IMR-90 (cell line): ENCODE results near the gene RPTOR. TPM values are rescaled to one million over a fixed set of nuclear protein-coding genes. Genes with fewer than 3 reads are reported as not detected.

Experiments
- ATAC-seq: fragments of 200-7000 bp; cut with Tn5 transposase; 2 replicates; pipeline ENCODE4 v1.9.1; 2020; ENCODE audit warnings: low read depth, mild to moderate bottlenecking, moderate library complexity
- BruUV-seq: library from RNA; stranded (reverse); fragments of 400-500 nt; replicated peaks from 2 replicates; lab custom pipeline; 2021; lab: Mats Ljungman, UMichigan
- CTCF ChIA-PET: fragments of 300-600 bp; formaldehyde crosslinking; extraction: SDS; loops from one replicate; lab custom pipeline; 2021; ENCODE audit warnings: antibody characterized with exemption; lab: Yijun Ruan, JAX
- POLR2A ChIA-PET: fragments of 300-600 bp; sonication (Branson Sonifier 250); formaldehyde crosslinking; loops from one replicate; lab custom pipeline; 2022; ENCODE audit warnings: antibody characterized with exemption; ENCODE audit not compliant: unreplicated experiment; lab: Charles Lee
- DNase-seq: peaks from one replicate; pipeline ENCODE4 v3.0.0; 2013
- H2AFZ ChIP-seq: replicated peaks from 2 replicates; pipeline ENCODE3; 2013; ENCODE audit warnings: low read length, mild to moderate bottlenecking; ENCODE audit not compliant: poor library complexity
- H2AK5ac ChIP-seq: 2 replicates; pipeline ENCODE4 v1.6.1; 2013; ENCODE audit warnings: low read depth, low read length, inconsistent platforms
- H2AK9ac ChIP-seq: replicated peaks from 2 replicates; pipeline ENCODE3; 2013; ENCODE audit warnings: mild to moderate bottlenecking, low read depth, low read length, moderate library complexity; ENCODE audit not compliant: poor library complexity
- H2BK120ac ChIP-seq: 2 replicates; pipeline ENCODE4 v1.6.1; 2013; ENCODE audit warnings: low read depth, low read length, inconsistent platforms
- H2BK15ac ChIP-seq: 3 replicates; pipeline ENCODE4 v1.6.1; 2013; ENCODE audit warnings: low read depth, low read length, inconsistent platforms
- H2BK20ac ChIP-seq: 2 replicates; pipeline ENCODE4 v1.6.1; 2013; ENCODE audit warnings: low read depth, mild to moderate bottlenecking, inconsistent platforms, low read length, moderate library complexity
- H2BK5ac ChIP-seq: 2 replicates; pipeline ENCODE4 v1.6.1; 2013; ENCODE audit warnings: mild to moderate bottlenecking, low read depth, low read length, inconsistent platforms; ENCODE audit not compliant: poor library complexity, severe bottlenecking
- H3K14ac ChIP-seq: replicated peaks from 2 replicates; pipeline ENCODE4 v1.6.1; 2013; ENCODE audit warnings: low read depth, low read length, inconsistent platforms
- H3K18ac ChIP-seq: 2 replicates; pipeline ENCODE4 v1.6.1; 2013; ENCODE audit warnings: low read depth, low read length, control low read depth
- H3K23ac ChIP-seq: 2 replicates; pipeline ENCODE4 v1.6.1; 2013; ENCODE audit warnings: low read depth, low read length, inconsistent platforms
- H3K27ac ChIP-seq: 2 replicates; pipeline ENCODE4 v1.5.1; 2013; ENCODE audit warnings: mild to moderate bottlenecking, control low read depth, low read length; ENCODE audit not compliant: insufficient read depth
- H3K27me3 ChIP-seq: 2 replicates; pipeline ENCODE4 v1.6.1; 2013; ENCODE audit warnings: low read length; ENCODE audit not compliant: control insufficient read depth, insufficient read depth
- H3K36me3 ChIP-seq: 2 replicates; pipeline ENCODE4 v1.6.1; 2013; ENCODE audit warnings: low read length, mixed read lengths; ENCODE audit not compliant: control insufficient read depth, insufficient read depth
- H3K4ac ChIP-seq: 2 replicates; pipeline ENCODE4 v1.6.1; 2013; ENCODE audit warnings: low read depth, low read length, inconsistent platforms
- H3K4me1 ChIP-seq: 2 replicates; pipeline ENCODE4 v1.6.1; 2013; ENCODE audit warnings: low read length, mixed read lengths; ENCODE audit not compliant: control insufficient read depth, insufficient read depth
- H3K4me2 ChIP-seq: 2 replicates; pipeline ENCODE4 v1.6.1; 2013; ENCODE audit warnings: low read depth, mild to moderate bottlenecking, control low read depth, low read length, moderate library complexity
- H3K4me3 ChIP-seq: 2 replicates; pipeline ENCODE4 v1.5.1; 2013; ENCODE audit warnings: low read depth, mild to moderate bottlenecking, control low read depth, low read length, moderate library complexity; ENCODE audit not compliant: insufficient read depth
- H3K56ac ChIP-seq: 2 replicates; pipeline ENCODE4 v1.6.1; 2013; ENCODE audit warnings: low read length, inconsistent platforms; ENCODE audit not compliant: insufficient read depth; ENCODE audit errors: extremely low read depth
- H3K79me1 ChIP-seq, 2 experiments: 2 replicates each; pipeline ENCODE4 v1.6.1; 2013; ENCODE audit warnings: low read length in 2 of 2, inconsistent platforms in 1 of 2, low read depth in 1 of 2
- H3K9ac ChIP-seq: 2 replicates; pipeline ENCODE4 v1.6.1; 2013; ENCODE audit warnings: low read depth, low read length, control low read depth
- H3K9me1 ChIP-seq: 2 replicates; pipeline ENCODE4 v1.6.1; 2013; ENCODE audit warnings: low read length, inconsistent platforms; ENCODE audit not compliant: insufficient read depth
- H3K9me3 ChIP-seq: 2 replicates; pipeline ENCODE4 v1.6.1; 2013; ENCODE audit warnings: low read length; ENCODE audit not compliant: control insufficient read depth, insufficient read depth
- H4K20me1 ChIP-seq: 2 replicates; pipeline ENCODE4 v1.6.1; 2013; ENCODE audit warnings: low read length, inconsistent platforms; ENCODE audit not compliant: insufficient read depth
- H4K5ac ChIP-seq: 2 replicates; pipeline ENCODE4 v1.6.1; 2013; ENCODE audit warnings: mild to moderate bottlenecking, low read depth, low read length, control low read depth
- H4K8ac ChIP-seq, 2 experiments: 2 replicates each; pipeline ENCODE4 v1.6.1; 2013; ENCODE audit warnings: low read depth in 2 of 2, low read length in 2 of 2, control low read depth in 1 of 2, inconsistent platforms in 1 of 2
- H4K91ac ChIP-seq: 2 replicates; pipeline ENCODE4 v1.6.1; 2013; ENCODE audit warnings: low read depth, low read length, inconsistent platforms; ENCODE audit not compliant: insufficient read depth
- RCOR1 ChIP-seq: IDR thresholded peaks from 2 replicates; pipeline ENCODE4 v1.6.1; 2012; ENCODE audit warnings: mild to moderate bottlenecking, low read length, improper control_type of control experiment; ENCODE audit not compliant: insufficient replicate concordance
- SMC3 ChIP-seq: fragments of 150-350 bp; IDR thresholded peaks from 2 replicates; pipeline ENCODE4 v1.6.1; 2016; ENCODE audit warnings: low read depth, mild to moderate bottlenecking, antibody characterized with exemption, low read length, moderate library complexity
- WGBS, 2 experiments: methylation state at CpG; one replicate each; pipeline versions ENCODE4 v1.1.5 to v1.1.7; 2013; ENCODE audit warnings: missing lambda C conversion rate in 2 of 2; ENCODE audit not compliant: insufficient read length in 1 of 2; ENCODE audit errors: extremely low coverage in 2 of 2; 5-methylcytosine and 5-hydroxymethylcytosine counted together
- dilution Hi-C: fragments of 300-500 bp; cut with HindIII; formaldehyde crosslinking; loops from one replicate; pipeline ENCODE4 v1.14.3; 2018; ENCODE audit warnings: low sequenced_read_pairs; ENCODE audit not compliant: unreplicated experiment
- in situ Hi-C: fragments of 300-500 bp; cut with MboI; formaldehyde crosslinking; loops from 3 replicates; pipeline ENCODE4 v1.14.3; 2019; ENCODE audit warnings: low sequenced_read_pairs, inconsistent platforms, mixed read lengths
- intact Hi-C: fragments of 100-400 bp; cut with micrococcal nuclease; formaldehyde crosslinking; loops from 2 replicates; pipeline ENCODE4 v1.10.0; 2022
- polyA plus RNA-seq, 3 experiments: library from polyadenylated mRNA; depleted of rRNA; stranded (reverse); fragments of >200 nt; gene quantifications; 2 replicates each; pipeline ENCODE4 v1.2.3, GENCODE V29; 2012; ENCODE audit warnings: low replicate concordance in 1 of 3
- total RNA-seq: library from RNA; depleted of rRNA; stranded (reverse); fragments of >200 nt; gene quantifications from 2 replicates; pipeline ENCODE4 v1.2.3, GENCODE V29; 2012

The RPTOR gene
- total and polyA plus RNA-seq, 2 of the 4 experiments (the other 2 are of a cell fraction): 10.8 to 14.7 TPM

GRCh38 chr17:80804466-80804865 lies 259.8 kb downstream of the RPTOR start:
- POLR2A ChIA-PET: no interaction called here
- no TSS peak for BruUV-seq
- dilution Hi-C loops: no loop called here

More at GRCh38 chr17:80804466-80804865, 259.8 kb downstream of the RPTOR start:
- Histone ChIP-seq H3K56ac (no peak overlapping the region), H3K9me1 (0 out of 2 replicates have a peak, but pooled peaks cover 3% of the 10 kb centered on the region), H2BK20ac (no peak overlapping the region), H3K27me3 (no peaks in the 10 kb centered on the region), H3K23ac (no peak overlapping the region), H3K4me2 (no peak overlapping the region), H3K4me3 (no peak overlapping the region), H2BK15ac (no peak overlapping the region), H3K4me1 (peaks cover 7% of the 10 kb centered on the region; the same call in 1 of the 2 replicates), H4K20me1 (no peaks in the 10 kb centered on the region), H3K79me1 (peaks cover 5 to 22% of the 10 kb centered on the region in 2 experiments; a peak in 2 of 4 replicates), H4K8ac (peak overlapping the region; percentile 17 to 34; a peak in 2 of 4 replicates), H2BK120ac (peak overlapping the region; percentile 12; the same call in 1 of the 2 replicates), H3K9me3 (no peaks in the 10 kb centered on the region; the same call in 1 of the 2 replicates), H2AFZ (no peak overlapping the region), H2BK5ac (no peak overlapping the region), H3K27ac (no peak overlapping the region), H3K14ac (no peak overlapping the region), H3K36me3 (peaks cover 2% of the 10 kb centered on the region; the same call in 1 of the 2 replicates), H3K4ac (peak overlapping the region; percentile 61; the same call in 1 of the 2 replicates), H2AK9ac (no peak overlapping the region), H3K9ac (no peak overlapping the region), H4K5ac (no peak overlapping the region), H3K18ac (0 out of 2 replicates have a peak overlapping the region, but pooled peaks have one; percentile 25), H4K91ac (no peak overlapping the region), H2AK5ac (peak overlapping the region; percentile 40)
- TF ChIP-seq RCOR1: no peak
- no peak for TF ChIP-seq SMC3
- ATAC-seq (no peak), DNase-seq (no peak)
- 97% methylated on average over 10 of the region's 15 CpGs; no CpG with 5 or more reads in 1 of the 2 experiments for WGBS, 2 experiments
- CTCF ChIA-PET: no interaction called here
- intact Hi-C loops: no loop called here
- in situ Hi-C loops: no loop called here
